Measurements from ENCODE around the gene SYNPO. TPM values are rescaled to one million over a fixed set of nuclear protein-coding genes. Genes with fewer than 3 reads are reported as not detected.
A peak's percentile ranks its signal among the peaks of the same experiment; 100 is the strongest.

SYNPO gene
- total and polyA plus RNA-seq, 3 experiments from 2014 or later = 0.13 TPM; not detected in 2

DNA sequence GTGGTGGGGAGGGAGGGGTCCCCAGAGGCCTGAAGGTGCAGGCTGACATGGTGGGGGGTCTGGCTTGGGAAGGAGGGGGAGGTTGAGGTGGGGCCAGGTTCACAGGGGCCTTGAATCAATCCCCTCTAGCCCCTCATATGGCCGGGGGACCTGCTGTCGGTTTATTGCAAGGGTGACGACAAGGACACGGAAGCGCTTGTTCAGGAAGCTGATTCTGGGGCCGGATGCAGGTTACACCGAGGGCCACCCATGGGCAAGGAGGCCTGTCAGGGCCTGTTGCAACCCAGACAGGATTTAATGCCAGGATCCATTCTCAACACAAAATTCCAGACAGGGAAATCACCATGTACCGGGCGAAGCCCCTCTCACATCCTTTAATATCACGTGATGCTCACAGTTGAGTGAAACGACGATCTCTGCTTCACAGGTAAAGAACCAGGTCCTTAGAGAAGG is 41.6 kb upstream of the SYNPO start:
- Mint-ChIP-seq H3K36me3 (no peaks in the 10 kb centered on the region), H3K4me3 (no peak overlapping the region), H3K9me3 (no peaks in the 10 kb centered on the region), H3K4me1 (no peaks in the 10 kb centered on the region), H3K27me3 (peaks cover 6 to 13% of the 10 kb centered on the region in 2 donors), H3K27ac (no peak overlapping the region)
- no peak overlapping the region for H3K27ac ChIP-seq (ENCODE audit: low read depth, low read length)
- DNase-seq = peak in 1 of 5 donors; percentile 37
- H3K36me3 ChIP-seq (ENCODE audit: insufficient read depth, low read length) = no peaks in the 10 kb centered on the region
- CTCF ChIA-PET = no interaction called here
- no peaks in the 10 kb centered on the region for H3K4me1 ChIP-seq (ENCODE audit: insufficient read depth, low read length)
- H3K4me3 ChIP-seq (ENCODE audit: low read length) = no peak overlapping the region
- POLR2A ChIA-PET = no interaction called here
- H3K9me3 ChIP-seq (ENCODE audit: low read length) = no peaks in the 10 kb centered on the region
- no peaks in the 10 kb centered on the region for H3K27me3 ChIP-seq (ENCODE audit: insufficient read depth, low read length, poor library complexity, severe bottlenecking)

DNA sequence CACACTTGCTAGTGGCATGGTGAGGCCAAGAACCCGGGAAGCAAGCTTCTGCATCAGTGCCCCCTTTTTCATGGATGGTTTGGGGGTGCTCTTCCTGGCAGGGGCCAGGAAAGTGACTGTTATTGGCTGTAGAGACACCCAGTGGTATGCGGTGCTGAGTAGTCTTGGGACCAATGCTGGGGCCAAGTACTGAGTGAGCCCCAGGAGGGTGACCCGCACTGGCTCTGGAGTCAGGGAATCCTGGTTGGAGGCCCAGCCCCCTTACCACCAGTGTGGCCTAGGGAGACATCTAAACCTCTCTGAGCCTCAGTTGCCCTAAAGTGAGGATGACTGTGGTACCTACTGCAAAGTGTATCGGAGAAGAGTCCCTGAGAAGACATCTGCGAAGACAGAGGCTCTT is 41.2 kb upstream of the SYNPO start:
- no peaks in the 10 kb centered on the region for H3K27me3 ChIP-seq (ENCODE audit: insufficient read depth, low read length, poor library complexity, severe bottlenecking)
- DNase-seq = peak in 1 of 5 donors; percentile 19
- no peaks in the 10 kb centered on the region for H3K36me3 ChIP-seq (ENCODE audit: insufficient read depth, low read length)
- H3K9me3 Mint-ChIP-seq = no peaks in the 10 kb centered on the region
- no peaks in the 10 kb centered on the region for H3K36me3 Mint-ChIP-seq
- H3K4me1 ChIP-seq (ENCODE audit: insufficient read depth, low read length) = no peaks in the 10 kb centered on the region
- no peak overlapping the region for H3K4me3 ChIP-seq (ENCODE audit: low read length)
- no peak overlapping the region for H3K27ac ChIP-seq (ENCODE audit: low read depth, low read length)
- H3K4me3 Mint-ChIP-seq = no peak overlapping the region
- H3K27ac Mint-ChIP-seq = no peak overlapping the region
- H3K9me3 ChIP-seq (ENCODE audit: low read length) = no peaks in the 10 kb centered on the region
- ChIA-PET POLR2A (no interaction called here), CTCF (no interaction called here)
- H3K4me1 Mint-ChIP-seq = no peaks in the 10 kb centered on the region
- H3K27me3 Mint-ChIP-seq = peaks cover 6 to 15% of the 10 kb centered on the region in 2 donors

DNA sequence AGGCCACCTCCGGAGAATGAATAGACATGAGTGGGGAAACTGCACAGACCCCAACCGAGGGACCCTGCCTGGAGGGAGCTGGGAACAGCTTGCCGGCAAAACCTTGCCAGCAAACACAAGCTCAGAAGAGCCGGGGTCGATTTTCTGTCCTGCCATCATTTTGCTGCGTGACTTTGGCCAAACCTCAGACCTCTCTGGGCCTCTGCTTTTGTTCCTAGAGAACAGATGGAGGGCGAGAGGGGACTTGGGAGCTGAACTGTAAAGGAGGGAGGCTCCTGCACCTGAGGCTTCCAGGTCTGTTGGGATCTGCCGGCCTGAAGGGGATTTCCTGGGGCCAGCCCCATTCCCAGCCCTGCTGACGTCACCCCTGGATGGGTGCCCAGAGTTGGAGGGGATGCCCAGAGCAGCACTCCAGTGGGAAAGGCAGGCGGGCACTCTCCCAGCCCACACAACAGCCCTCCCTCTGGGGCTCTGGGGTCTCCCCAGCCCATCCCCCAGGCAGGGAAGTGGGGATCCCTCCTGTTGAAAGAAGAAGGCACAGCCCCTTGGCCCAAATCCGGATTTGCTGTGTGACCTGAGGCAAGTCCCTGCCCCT is 40.4 kb upstream of the SYNPO start:
- H3K4me3 ChIP-seq (ENCODE audit: low read length) = no peak overlapping the region
- Mint-ChIP-seq H3K9me3 (no peaks in the 10 kb centered on the region), H3K27ac (no peak overlapping the region), H3K36me3 (no peaks in the 10 kb centered on the region), H3K27me3 (peaks cover 9 to 19% of the 10 kb centered on the region in 2 donors), H3K4me1 (no peaks in the 10 kb centered on the region), H3K4me3 (peak overlapping the region in 1 of 7 donors; percentile 9)
- DNase-seq = peak in 1 of 5 donors; percentile 8
- no peaks in the 10 kb centered on the region for H3K36me3 ChIP-seq (ENCODE audit: insufficient read depth, low read length)
- ChIA-PET CTCF (no interaction called here), POLR2A (no interaction called here)
- H3K27me3 ChIP-seq (ENCODE audit: insufficient read depth, low read length, poor library complexity, severe bottlenecking) = no peaks in the 10 kb centered on the region
- H3K9me3 ChIP-seq (ENCODE audit: low read length) = no peaks in the 10 kb centered on the region
- H3K4me1 ChIP-seq (ENCODE audit: insufficient read depth, low read length) = no peaks in the 10 kb centered on the region
- H3K27ac ChIP-seq (ENCODE audit: low read depth, low read length) = no peak overlapping the region

DNA sequence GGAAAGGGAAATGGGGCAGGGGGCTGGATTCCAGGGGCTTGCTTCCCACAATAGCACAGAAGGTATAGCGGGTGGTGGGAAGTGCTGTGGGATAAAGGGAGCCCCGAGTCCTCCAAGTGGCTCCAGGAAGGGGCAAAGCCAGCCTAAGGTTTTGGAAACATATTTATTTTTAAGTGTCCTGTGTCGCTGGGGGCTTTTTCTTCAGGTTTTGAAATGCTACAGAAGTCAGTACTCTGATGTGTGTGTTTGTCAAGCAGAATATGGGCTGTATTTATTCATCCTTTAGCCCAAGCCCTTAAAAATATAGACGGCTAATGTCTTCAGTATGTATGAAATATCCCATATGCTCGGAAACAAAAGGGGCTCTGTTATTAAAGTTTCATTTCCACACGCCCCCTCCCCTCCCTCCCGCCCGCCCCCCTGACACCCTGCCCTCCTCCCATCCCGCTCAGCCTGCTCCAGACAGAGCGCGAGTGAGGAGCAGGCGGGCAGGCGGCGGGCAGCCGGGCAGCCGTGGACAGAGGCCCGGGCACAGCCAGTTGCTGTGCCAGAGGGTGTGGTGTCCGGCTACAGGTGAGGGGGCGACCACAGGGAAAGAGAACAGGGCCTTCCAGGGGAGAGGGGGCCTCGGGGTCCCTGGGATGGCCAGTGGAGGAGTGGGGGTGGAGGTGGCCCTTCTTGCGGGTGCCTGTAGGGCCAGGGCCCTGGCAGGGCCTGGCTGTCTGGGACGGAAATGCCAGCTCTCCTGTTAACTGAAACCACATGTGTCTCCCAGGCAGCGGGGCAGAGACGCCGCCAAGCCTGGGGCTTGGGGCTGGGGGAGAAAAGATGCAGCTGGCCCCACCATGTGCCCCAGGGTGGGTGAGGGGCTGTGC is 39.6 kb upstream of the SYNPO start:
- H3K27me3 ChIP-seq (ENCODE audit: insufficient read depth, low read length, poor library complexity, severe bottlenecking) = no peaks in the 10 kb centered on the region
- no peak overlapping the region for H3K4me3 ChIP-seq (ENCODE audit: low read length)
- H3K4me1 ChIP-seq (ENCODE audit: insufficient read depth, low read length) = no peaks in the 10 kb centered on the region
- peak in 1 of 5 donors; percentile 24 for DNase-seq
- no peaks in the 10 kb centered on the region for H3K36me3 Mint-ChIP-seq
- no peaks in the 10 kb centered on the region for H3K4me1 Mint-ChIP-seq
- H3K27ac ChIP-seq (ENCODE audit: low read depth, low read length) = no peak overlapping the region
- H3K36me3 ChIP-seq (ENCODE audit: insufficient read depth, low read length) = no peaks in the 10 kb centered on the region
- no peaks in the 10 kb centered on the region for H3K9me3 Mint-ChIP-seq
- no peak overlapping the region for H3K27ac Mint-ChIP-seq
- CTCF ChIA-PET = no interaction called here
- peaks cover 9 to 19% of the 10 kb centered on the region in 2 donors for H3K27me3 Mint-ChIP-seq
- peak overlapping the region in 1 of 7 donors; percentile 9 for H3K4me3 Mint-ChIP-seq
- H3K9me3 ChIP-seq (ENCODE audit: low read length) = no peaks in the 10 kb centered on the region
- POLR2A ChIA-PET = no interaction called here

DNA sequence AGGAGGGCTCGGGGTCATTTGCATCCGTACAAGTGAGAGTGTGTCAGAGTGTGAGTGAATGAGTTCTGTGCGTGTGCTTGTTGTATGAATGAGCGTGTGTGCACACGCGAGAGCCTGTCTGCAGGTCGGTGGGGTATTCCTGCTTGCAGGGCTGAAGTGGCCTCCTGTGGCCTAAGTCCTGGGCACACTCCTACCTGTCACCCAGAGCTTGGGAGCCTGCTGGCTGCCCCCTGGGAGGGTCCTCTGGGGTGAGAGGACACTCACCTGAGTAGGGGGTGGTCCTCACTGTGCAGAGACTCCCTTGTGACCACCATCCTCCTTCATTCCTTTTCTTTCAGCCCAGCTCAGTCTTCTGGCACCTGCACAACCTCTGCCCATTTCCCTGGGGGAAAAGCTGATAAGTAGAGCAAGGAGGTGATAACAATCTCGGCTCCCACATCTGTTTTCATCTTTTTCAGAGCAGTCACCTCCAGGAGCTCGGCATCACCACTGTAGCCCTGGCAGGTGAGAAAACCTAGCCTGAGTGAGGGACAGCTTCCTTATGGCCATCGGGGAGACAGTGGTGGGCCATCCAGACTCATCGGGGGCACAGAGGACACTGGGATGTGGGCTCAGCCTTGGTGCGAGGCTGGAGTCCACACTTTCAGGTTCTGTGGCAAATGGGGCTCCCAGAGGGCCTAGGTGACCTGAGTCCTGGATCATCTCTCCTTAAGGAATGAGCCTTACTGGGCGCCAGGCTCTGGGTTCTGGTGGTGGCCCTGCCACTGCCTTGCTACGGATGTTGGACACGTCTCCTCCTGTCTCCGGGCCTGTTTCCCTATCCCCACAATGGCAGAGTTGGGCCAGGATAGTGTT is 38.7 kb upstream of the SYNPO start:
- Mint-ChIP-seq H3K4me1 (no peaks in the 10 kb centered on the region), H3K36me3 (no peaks in the 10 kb centered on the region), H3K4me3 (no peak overlapping the region), H3K9me3 (no peaks in the 10 kb centered on the region), H3K27me3 (peaks cover 7 to 19% of the 10 kb centered on the region in 2 donors), H3K27ac (peak overlapping the region in 1 of 8 donors; percentile 43)
- ChIA-PET CTCF (no interaction called here), POLR2A (no interaction called here)
- peak in 1 of 5 donors; percentile 34 for DNase-seq
- Histone ChIP-seq H3K4me1 (ENCODE audit: insufficient read depth, low read length) (no peaks in the 10 kb centered on the region), H3K27me3 (ENCODE audit: insufficient read depth, low read length, poor library complexity, severe bottlenecking) (no peaks in the 10 kb centered on the region), H3K27ac (ENCODE audit: low read depth, low read length) (no peak overlapping the region), H3K36me3 (ENCODE audit: insufficient read depth, low read length) (no peaks in the 10 kb centered on the region), H3K4me3 (ENCODE audit: low read length) (no peak overlapping the region), H3K9me3 (ENCODE audit: low read length) (no peaks in the 10 kb centered on the region)

DNA sequence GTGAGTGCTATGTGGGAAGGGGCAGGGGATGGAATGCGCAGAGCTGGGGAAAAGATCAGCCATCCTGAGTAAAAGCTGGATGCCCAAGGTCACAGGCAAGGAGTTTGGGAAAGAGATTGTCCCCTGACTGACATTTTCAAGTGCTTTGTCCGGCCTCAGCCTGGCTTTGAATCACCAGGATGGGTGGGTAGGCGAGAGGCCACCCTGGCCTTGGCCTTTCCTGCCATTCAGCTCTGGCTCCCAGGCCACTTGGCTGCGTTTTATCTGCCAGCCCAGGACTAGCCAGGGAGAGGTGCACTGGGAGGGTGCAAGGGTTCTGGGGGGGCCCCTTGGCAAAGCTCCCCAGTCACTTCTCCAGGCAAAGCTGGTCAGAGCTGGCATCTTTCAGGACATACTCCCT is 37.4 kb upstream of the SYNPO start:
- H3K27ac Mint-ChIP-seq = no peak overlapping the region
- no peak overlapping the region for H3K4me3 Mint-ChIP-seq
- H3K4me1 Mint-ChIP-seq = no peaks in the 10 kb centered on the region
- Histone ChIP-seq H3K4me1 (ENCODE audit: insufficient read depth, low read length) (no peaks in the 10 kb centered on the region), H3K9me3 (ENCODE audit: low read length) (no peaks in the 10 kb centered on the region), H3K4me3 (ENCODE audit: low read length) (no peak overlapping the region), H3K36me3 (ENCODE audit: insufficient read depth, low read length) (no peaks in the 10 kb centered on the region), H3K27me3 (ENCODE audit: insufficient read depth, low read length, poor library complexity, severe bottlenecking) (no peaks in the 10 kb centered on the region), H3K27ac (ENCODE audit: low read depth, low read length) (no peak overlapping the region)
- H3K27me3 Mint-ChIP-seq = peaks cover 7 to 19% of the 10 kb centered on the region in 2 donors
- POLR2A ChIA-PET = no interaction called here
- CTCF ChIA-PET = no interaction called here
- no peaks in the 10 kb centered on the region for H3K36me3 Mint-ChIP-seq
- no peaks in the 10 kb centered on the region for H3K9me3 Mint-ChIP-seq
- DNase-seq = peak in 1 of 5 donors; percentile 1

DNA sequence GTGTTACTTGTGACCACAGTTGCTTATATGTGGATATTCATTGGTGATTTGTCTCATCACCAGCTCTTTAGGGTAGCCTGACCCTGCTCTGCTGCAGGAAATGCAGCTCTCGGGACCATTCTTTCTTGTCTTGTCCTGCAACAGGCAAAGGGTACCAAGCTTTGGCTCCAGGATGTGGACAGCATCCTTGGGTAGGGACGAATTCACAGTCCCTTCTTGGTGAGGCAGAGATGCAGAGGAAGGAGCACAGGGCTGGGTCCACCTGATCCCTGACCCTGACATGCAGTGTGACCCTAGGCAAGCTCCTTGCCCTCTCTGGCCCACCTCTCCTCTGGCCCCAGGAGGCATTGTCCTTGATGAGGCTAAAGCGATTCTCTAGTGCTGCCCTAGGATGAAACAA is 37.0 kb upstream of the SYNPO start:
- no peaks in the 10 kb centered on the region for H3K36me3 Mint-ChIP-seq
- no peaks in the 10 kb centered on the region for H3K9me3 Mint-ChIP-seq

DNA sequence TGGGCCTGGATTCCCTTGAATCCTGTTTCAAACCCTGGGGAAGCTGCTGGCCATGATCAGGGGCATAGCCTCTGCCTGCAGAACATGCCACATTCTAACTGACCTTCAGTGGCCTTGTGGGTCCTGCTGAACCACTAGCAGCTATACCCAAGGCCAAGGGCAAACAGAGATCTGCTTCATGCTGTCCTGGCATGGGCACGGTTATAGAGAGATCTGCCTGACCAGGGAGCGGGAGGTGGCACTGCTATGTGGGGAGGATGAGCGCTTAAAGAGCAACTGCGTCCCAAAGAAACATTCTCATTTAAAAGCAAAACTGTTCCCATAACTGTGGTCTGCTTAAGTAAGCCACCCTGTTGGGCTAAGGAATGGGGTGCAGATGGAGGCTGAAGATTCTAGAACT is 36.5 kb upstream of the SYNPO start:
- Histone ChIP-seq H3K27ac (ENCODE audit: low read depth, low read length) (no peak overlapping the region), H3K9me3 (ENCODE audit: low read length) (no peaks in the 10 kb centered on the region), H3K4me1 (ENCODE audit: insufficient read depth, low read length) (no peaks in the 10 kb centered on the region), H3K36me3 (ENCODE audit: insufficient read depth, low read length) (no peaks in the 10 kb centered on the region), H3K4me3 (ENCODE audit: low read length) (no peak overlapping the region), H3K27me3 (ENCODE audit: insufficient read depth, low read length, poor library complexity, severe bottlenecking) (no peaks in the 10 kb centered on the region)
- POLR2A ChIA-PET = no interaction called here
- Mint-ChIP-seq H3K27me3 (peaks cover 7 to 18% of the 10 kb centered on the region in 2 donors), H3K9me3 (no peaks in the 10 kb centered on the region), H3K36me3 (no peaks in the 10 kb centered on the region), H3K4me3 (no peak overlapping the region), H3K27ac (no peak overlapping the region), H3K4me1 (no peaks in the 10 kb centered on the region)
- CTCF ChIA-PET = interaction anchor here (1.0 kb wide), 1 partner anchor 10 kb away, joined by 3 read pairs; no protein-coding TSS in a partner anchor
- DNase-seq = no peak

More for the DNA sequence above, 37.0 kb upstream of the SYNPO start:
- H3K27me3 ChIP-seq (ENCODE audit: insufficient read depth, low read length, poor library complexity, severe bottlenecking) = no peaks in the 10 kb centered on the region
- no peaks in the 10 kb centered on the region for H3K4me1 ChIP-seq (ENCODE audit: insufficient read depth, low read length)
- no peak for DNase-seq
- Mint-ChIP-seq H3K27me3 (peaks cover 7 to 19% of the 10 kb centered on the region in 2 donors), H3K4me3 (no peak overlapping the region), H3K27ac (no peak overlapping the region), H3K4me1 (no peaks in the 10 kb centered on the region)
- H3K36me3 ChIP-seq (ENCODE audit: insufficient read depth, low read length) = no peaks in the 10 kb centered on the region
- no peak overlapping the region for H3K4me3 ChIP-seq (ENCODE audit: low read length)
- ChIA-PET CTCF (no interaction called here), POLR2A (no interaction called here)
- H3K27ac ChIP-seq (ENCODE audit: low read depth, low read length) = no peak overlapping the region
- no peaks in the 10 kb centered on the region for H3K9me3 ChIP-seq (ENCODE audit: low read length)
